Testis (tissue), 3 donors: ENCODE measurements around the gene GRIK5. TPM values are rescaled to one million over a fixed set of nuclear protein-coding genes. Genes with fewer than 3 reads are reported as not detected.
A peak's percentile ranks its signal among the peaks of the same experiment; 100 is the strongest.

Experiments
- DNase-seq: peaks from one replicate; pipeline ENCODE4 v3.0.0-alpha.2; 2019
- H3K27ac ChIP-seq, 2 donors: fragments of 200-600 bp; sonication (generic); one replicate each; pipeline ENCODE4 v1.5.1; 2019
- H3K27me3 ChIP-seq: fragments of 200-600 bp; sonication (generic); one replicate; pipeline ENCODE4 v1.5.1; 2019
- H3K36me3 ChIP-seq: fragments of 200-600 bp; sonication (generic); one replicate; pipeline ENCODE4 v1.5.1; 2017; ENCODE audit warnings: low read depth; ENCODE audit errors: missing control alignments
- H3K4me1 ChIP-seq: fragments of 200-600 bp; sonication (generic); one replicate; pipeline ENCODE4 v1.5.1; 2019
- H3K4me3 ChIP-seq, 2 donors: fragments of 200-600 bp; sonication (generic); one replicate each; pipeline ENCODE4 v1.5.1; 2017 to 2019
- H3K9me3 ChIP-seq: fragments of 200-600 bp; sonication (generic); one replicate; pipeline ENCODE4 v1.5.1; 2017
- POLR2A ChIP-seq: fragments of 450-650 bp; IDR thresholded peaks from one replicate; pipeline ENCODE4 v1.6.1; 2017; ENCODE audit warnings: antibody characterized with exemption, mild to moderate bottlenecking, moderate library complexity
- WGBS, 2 donors: methylation state at CpG; one replicate each; pipeline ENCODE4 v1.1.5; 2018; 5-methylcytosine and 5-hydroxymethylcytosine counted together
- intact Hi-C: fragments of 100-400 bp; cut with DNase I; formaldehyde crosslinking; loops from one replicate; pipeline ENCODE4 v1.15.1; 2023; ENCODE audit warnings: low total_unique reads
- polyA plus RNA-seq: library from polyadenylated mRNA; stranded (reverse); fragments of 350-450 nt; fragmentation: Illumina TruSeq; extraction: RNeasy Lipid Tissue Mini Kit (QIAGEN cat#74804); gene quantifications from one replicate; pipeline ENCODE4 v1.2.3, GENCODE V29; 2014; ENCODE audit warnings: low read depth, low replicate concordance; ENCODE audit not compliant: insufficient read depth
- total RNA-seq, 2 donors: library from RNA; depleted of rRNA; stranded (reverse); fragments of >200 nt; gene quantifications; one replicate each; pipeline ENCODE4 v1.2.3, GENCODE V29; 2016
- TF ChIP-seq, protein P1 (sequence below), 3 experiments: fragments of 450-650 bp in 2 of 3; fragments of 200-600 bp in 1 of 3; sonication (generic) in 1 of 3; IDR thresholded peaks; one replicate each; pipeline ENCODE4 v1.5.1; 2016 to 2019; ENCODE audit warnings: antibody characterized with exemption in 3 of 3, mild to moderate bottlenecking in 2 of 3, moderate library complexity in 1 of 3

The GRIK5 gene
- total and polyA plus RNA-seq, 3 donors from 2014 or later, result 31.7 to 87.4 (median 43.8) TPM

DNA sequence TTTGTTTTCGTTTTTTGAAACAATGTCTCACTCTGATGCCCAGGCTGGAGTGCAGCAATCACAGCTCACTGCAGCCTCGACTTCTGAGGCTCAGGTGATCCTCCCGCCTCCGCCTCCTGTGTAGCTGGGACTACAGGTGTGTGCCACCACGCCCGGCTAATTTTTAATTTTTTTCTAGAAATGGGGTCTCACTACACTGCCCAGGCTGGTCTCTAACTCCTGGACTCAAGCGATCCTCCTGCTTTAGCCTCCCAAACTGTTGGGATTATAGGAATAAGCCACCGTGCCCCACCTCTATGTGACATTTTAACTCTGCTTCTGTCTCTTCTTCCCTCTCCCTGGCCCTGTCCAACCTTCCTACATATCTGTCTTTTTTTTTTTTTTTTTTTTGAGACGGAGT lies 81.1 kb downstream of the GRIK5 start:
- H3K9me3 ChIP-seq, result no peaks in the 10 kb centered on the region
- no peaks in the 10 kb centered on the region for H3K36me3 ChIP-seq
- H3K27me3 ChIP-seq, result no peaks in the 10 kb centered on the region
- intact Hi-C loops, result no loop called here
- WGBS, 2 donors, result 77 to 84% methylated on average over 9 of the region's 9 CpGs
- TF ChIP-seq, protein P1, sequence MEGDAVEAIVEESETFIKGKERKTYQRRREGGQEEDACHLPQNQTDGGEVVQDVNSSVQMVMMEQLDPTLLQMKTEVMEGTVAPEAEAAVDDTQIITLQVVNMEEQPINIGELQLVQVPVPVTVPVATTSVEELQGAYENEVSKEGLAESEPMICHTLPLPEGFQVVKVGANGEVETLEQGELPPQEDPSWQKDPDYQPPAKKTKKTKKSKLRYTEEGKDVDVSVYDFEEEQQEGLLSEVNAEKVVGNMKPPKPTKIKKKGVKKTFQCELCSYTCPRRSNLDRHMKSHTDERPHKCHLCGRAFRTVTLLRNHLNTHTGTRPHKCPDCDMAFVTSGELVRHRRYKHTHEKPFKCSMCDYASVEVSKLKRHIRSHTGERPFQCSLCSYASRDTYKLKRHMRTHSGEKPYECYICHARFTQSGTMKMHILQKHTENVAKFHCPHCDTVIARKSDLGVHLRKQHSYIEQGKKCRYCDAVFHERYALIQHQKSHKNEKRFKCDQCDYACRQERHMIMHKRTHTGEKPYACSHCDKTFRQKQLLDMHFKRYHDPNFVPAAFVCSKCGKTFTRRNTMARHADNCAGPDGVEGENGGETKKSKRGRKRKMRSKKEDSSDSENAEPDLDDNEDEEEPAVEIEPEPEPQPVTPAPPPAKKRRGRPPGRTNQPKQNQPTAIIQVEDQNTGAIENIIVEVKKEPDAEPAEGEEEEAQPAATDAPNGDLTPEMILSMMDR (IDR thresholded peaks at IDR 0.05), result no peak
- no peak for TF ChIP-seq POLR2A
- no peak overlapping the region for H3K27ac ChIP-seq
- H3K4me3 ChIP-seq, result no peak overlapping the region
- peaks cover 3% of the 10 kb centered on the region for H3K4me1 ChIP-seq
- peak; percentile 41 for DNase-seq

DNA sequence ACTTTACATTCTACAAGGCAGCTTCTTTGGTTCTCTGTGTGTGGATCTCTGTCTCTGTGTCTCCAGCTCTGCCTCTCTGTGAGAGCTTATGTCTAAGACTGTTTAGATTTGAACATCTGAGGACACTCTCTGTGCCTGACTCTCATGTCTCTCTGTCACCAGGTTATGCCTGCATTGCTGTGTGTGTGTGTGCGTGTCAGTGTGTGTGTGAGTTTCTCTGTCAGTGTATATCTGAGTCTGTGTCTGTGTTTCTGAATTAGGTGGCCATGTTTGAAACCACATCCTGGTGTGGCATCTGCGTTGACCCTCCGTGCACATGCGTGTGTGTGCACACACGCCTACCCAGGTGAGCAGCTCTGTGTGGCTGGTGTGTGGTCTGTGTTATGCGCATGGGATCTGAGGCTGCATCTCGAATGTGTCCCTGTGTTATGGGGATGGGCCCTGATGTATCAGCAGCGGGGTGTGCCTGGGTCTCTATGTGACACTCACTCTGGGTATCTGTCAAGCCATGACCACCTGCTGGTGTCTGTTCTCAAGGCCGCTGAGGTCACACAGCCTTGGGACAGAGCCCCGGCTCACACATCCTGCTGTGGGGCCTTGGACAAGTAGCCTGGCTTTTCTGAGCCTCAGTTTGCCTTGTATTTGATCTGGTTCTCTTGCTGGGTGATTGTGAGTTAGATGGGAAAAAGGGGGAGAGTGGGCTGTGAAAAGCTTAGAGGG lies 82.7 kb downstream of the GRIK5 start:
- Histone ChIP-seq H3K4me1 (peaks cover 3% of the 10 kb centered on the region), H3K27ac (no peak overlapping the region), H3K4me3 (no peak overlapping the region), H3K36me3 (no peaks in the 10 kb centered on the region), H3K27me3 (no peaks in the 10 kb centered on the region), H3K9me3 (no peaks in the 10 kb centered on the region)
- 87 to 89% methylated on average over 7 to 10 of the region's 10 CpGs for WGBS, 2 donors
- intact Hi-C loops, result no loop called here
- no peak for DNase-seq
- TF ChIP-seq POLR2A, result no peak
- TF ChIP-seq, protein P1 (IDR thresholded peaks at IDR 0.05), result no peak

DNA sequence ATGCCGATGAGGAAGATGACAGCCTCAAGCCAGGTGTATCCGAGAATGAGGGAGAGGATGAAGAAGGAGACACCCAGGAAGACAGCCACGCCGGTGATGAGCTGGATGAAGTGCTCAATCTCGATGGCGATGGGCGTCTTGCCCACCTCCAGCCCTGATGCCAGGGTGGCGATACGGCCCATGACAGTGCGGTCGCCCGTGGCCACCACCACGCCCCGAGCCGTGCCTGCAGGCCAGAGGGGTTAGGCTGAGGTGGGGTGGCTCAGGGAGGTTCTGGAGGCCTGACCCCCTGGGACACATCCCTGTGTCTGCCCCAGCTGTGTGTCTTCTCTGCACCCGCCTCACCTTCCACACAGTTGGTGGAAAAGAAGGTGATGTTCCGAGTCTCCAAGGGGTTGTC lies 85.0 kb downstream of the GRIK5 start:
- TF ChIP-seq POLR2A, result no peak
- TF ChIP-seq, protein P1 (IDR thresholded peaks at IDR 0.05), result no peak
- no peaks in the 10 kb centered on the region for H3K9me3 ChIP-seq
- 92 to 96% methylated on average over 3 to 17 of the region's 17 CpGs for WGBS, 2 donors
- no peaks in the 10 kb centered on the region for H3K27me3 ChIP-seq
- intact Hi-C loops, result no loop called here
- no peaks in the 10 kb centered on the region for H3K4me1 ChIP-seq
- H3K27ac ChIP-seq, result no peak overlapping the region
- no peak for DNase-seq
- no peaks in the 10 kb centered on the region for H3K36me3 ChIP-seq
- H3K4me3 ChIP-seq, result no peak overlapping the region

DNA sequence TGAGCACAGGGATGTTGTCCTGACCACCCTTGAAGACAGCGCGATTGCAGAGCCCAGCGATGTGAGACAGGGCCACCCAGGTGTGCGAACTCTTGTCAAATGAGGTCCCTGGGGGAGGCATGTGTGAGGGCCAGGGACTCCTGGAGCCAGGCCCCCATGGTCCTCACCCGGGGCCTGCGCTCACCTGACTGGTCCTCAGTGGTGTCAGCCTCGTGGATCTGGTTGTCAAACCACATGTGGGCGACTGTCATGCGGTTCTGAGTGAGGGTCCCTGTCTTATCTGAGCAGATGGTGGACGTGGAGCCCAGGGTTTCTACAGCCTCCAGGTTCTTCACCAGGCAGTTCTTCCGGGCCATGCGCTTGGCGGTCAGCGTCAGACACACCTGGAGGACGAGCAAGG lies 88.3 kb downstream of the GRIK5 start:
- no peaks in the 10 kb centered on the region for H3K9me3 ChIP-seq
- H3K4me1 ChIP-seq, result no peaks in the 10 kb centered on the region
- no peak overlapping the region for H3K4me3 ChIP-seq
- H3K27me3 ChIP-seq, result no peaks in the 10 kb centered on the region
- TF ChIP-seq POLR2A, result no peak
- TF ChIP-seq, protein P1 (IDR thresholded peaks at IDR 0.05), result no peak
- DNase-seq, result no peak
- H3K36me3 ChIP-seq, result no peaks in the 10 kb centered on the region
- 88 to 93% methylated on average over 11 to 15 of the region's 15 CpGs for WGBS, 2 donors
- intact Hi-C loops, result no loop called here
- no peak overlapping the region for H3K27ac ChIP-seq

DNA sequence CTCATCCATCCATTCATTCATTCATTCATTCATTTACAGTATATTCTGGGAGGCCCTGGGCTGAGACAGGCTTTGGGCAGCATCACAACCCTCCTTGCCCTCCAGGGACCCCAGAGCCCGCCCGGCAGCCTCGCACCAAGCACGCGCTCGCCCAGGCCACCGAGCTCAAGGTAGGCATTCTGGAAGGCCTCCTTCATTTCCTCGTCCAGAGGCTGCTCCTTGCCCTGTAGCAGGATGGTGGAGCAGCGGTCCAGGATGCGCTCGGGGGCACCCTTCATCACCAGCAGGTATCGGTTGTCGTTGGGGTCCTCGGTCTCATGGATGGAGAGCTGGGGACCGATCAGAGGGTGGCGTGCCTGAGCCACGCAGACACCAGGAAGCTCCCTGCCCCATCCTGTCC lies 91.5 kb downstream of the GRIK5 start:
- no peaks in the 10 kb centered on the region for H3K36me3 ChIP-seq
- no peaks in the 10 kb centered on the region for H3K4me1 ChIP-seq
- no peak overlapping the region for H3K27ac ChIP-seq
- no peaks in the 10 kb centered on the region for H3K27me3 ChIP-seq
- WGBS, 2 donors, result 89 to 93% methylated on average over 16 to 17 of the region's 17 CpGs
- intact Hi-C loops, result no loop called here
- no peak for TF ChIP-seq POLR2A
- TF ChIP-seq, protein P1 (IDR thresholded peaks at IDR 0.05), result no peak
- DNase-seq, result no peak
- H3K9me3 ChIP-seq, result no peaks in the 10 kb centered on the region
- H3K4me3 ChIP-seq, result no peak overlapping the region
